ENCODE data around the gene MYO15B.

Gene MYO15B

DNA sequence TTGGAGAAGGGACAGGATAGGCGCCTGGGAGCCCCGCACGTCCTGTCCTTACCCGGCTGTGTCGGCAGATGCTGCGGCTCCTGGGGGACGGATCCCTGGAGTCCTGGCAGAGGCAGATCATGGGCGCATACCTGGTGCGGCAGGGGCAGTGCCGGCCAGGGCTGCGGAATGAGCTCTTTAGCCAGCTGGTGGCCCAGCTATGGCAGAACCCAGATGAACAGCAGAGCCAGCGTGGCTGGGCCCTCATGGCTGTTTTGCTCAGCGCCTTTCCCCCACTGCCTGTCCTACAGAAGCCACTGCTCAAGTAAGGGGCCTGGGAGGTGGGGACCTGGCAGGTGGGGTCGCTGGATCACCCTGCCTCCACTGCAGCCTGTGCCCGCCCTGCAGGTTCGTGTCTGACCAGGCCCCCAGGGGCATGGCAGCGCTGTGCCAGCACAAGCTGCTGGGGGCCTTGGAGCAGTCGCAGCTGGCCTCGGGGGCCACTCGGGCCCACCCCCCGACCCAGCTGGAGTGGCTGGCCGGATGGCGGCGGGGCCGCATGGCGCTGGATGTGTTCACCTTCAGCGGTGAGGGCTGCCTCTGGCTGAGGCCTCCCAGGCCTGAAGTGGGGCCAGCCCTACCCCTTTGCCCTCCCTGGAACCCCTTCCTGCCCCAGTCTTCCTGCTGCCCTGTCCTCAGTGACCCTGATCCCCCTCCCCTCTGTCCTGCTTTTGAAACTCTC lies 25.5 kb downstream of the MYO15B start:
- TF ChIP-seq, protein P1, sequence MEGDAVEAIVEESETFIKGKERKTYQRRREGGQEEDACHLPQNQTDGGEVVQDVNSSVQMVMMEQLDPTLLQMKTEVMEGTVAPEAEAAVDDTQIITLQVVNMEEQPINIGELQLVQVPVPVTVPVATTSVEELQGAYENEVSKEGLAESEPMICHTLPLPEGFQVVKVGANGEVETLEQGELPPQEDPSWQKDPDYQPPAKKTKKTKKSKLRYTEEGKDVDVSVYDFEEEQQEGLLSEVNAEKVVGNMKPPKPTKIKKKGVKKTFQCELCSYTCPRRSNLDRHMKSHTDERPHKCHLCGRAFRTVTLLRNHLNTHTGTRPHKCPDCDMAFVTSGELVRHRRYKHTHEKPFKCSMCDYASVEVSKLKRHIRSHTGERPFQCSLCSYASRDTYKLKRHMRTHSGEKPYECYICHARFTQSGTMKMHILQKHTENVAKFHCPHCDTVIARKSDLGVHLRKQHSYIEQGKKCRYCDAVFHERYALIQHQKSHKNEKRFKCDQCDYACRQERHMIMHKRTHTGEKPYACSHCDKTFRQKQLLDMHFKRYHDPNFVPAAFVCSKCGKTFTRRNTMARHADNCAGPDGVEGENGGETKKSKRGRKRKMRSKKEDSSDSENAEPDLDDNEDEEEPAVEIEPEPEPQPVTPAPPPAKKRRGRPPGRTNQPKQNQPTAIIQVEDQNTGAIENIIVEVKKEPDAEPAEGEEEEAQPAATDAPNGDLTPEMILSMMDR (IDR thresholded peaks at IDR 0.05; ENCODE audit: low read length, missing control alignments): no peak
- H3K4me3 ChIP-seq (replicated peaks; ENCODE audit: low read depth, low read length): no peak overlapping the region
- DNase-seq (ENCODE audit: low read depth): no peak

DNA sequence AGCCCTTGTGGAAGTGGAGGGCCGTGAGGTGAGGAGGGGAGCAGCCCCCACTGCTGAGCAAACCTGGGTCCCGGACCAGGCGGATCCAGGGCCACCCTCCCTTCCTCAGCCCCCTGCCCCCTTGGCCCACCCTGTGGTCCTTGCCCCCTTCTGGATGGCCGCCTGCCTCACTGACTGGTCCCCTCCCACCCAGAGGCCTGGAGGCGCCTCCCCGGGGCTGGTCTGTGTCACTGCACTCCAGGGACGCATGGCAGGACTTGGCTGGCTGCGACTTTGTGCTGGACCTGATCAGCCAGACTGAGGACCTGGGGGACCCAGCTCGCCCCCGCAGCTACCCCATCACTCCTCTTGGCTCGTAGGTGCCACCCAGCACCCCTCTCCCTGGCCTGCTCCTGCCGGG lies 26.4 kb downstream of the MYO15B start:
- H3K4me3 ChIP-seq (replicated peaks; ENCODE audit: low read depth, low read length): no peak overlapping the region
- no peak for DNase-seq (ENCODE audit: low read depth)
- TF ChIP-seq, protein P1 (IDR thresholded peaks at IDR 0.05; ENCODE audit: low read length, missing control alignments): no peak

DNA sequence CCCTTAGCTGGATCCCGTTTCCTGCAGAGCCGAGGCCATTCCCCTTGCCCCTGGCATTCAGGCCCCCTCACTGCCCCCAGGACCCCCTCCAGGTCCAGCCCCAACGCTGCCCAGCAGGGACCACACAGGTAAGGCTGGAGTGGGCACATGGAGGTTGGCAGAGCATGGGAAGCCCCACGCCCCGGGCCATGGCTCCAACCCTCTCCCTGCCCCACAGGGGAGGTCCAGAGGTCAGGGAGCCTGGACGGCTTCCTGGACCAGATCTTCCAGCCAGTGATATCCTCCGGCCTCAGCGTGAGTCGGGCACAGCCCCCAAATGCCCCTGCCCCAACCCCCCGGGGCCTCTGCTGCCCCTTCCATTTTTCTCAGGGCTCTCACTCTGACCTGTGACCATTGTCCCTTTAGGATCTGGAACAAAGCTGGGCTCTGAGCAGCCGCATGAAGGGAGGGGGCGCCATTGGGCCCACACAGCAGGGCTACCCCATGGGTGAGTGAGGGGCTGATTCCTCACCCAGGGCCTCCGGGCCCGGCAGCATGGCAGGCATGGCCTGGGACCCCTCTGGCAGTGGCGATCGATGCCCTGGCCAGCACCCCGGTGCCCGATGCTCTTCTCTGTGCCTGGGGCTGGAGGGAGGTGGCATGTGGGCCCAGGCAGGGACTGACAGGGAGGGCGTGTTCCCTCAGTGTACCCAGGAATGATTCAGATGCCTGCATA lies 27.1 kb downstream of the MYO15B start:
- no peak for DNase-seq (ENCODE audit: low read depth)
- TF ChIP-seq, protein P1 (IDR thresholded peaks at IDR 0.05; ENCODE audit: low read length, missing control alignments): no peak
- H3K4me3 ChIP-seq (replicated peaks; ENCODE audit: low read depth, low read length): no peak overlapping the region

DNA sequence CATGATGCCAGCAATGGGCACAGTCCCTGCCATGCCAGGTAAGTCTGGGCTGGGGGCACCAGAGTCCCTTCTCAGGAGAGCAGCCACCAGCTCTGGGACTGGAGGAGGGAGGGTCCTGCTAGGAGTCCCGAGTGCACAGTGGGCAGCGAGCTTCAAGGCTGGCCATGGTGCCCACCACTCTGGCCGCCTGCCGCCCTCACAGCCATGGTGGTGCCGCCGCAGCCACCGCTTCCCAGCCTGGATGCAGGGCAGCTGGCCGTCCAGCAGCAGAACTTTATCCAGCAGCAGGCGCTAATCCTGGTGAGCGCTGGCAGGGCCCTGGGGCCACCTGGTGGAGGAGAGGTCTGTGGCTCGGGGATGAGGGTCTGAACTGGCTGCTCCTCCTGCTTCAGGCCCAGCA lies 27.7 kb downstream of the MYO15B start:
- no peak for DNase-seq (ENCODE audit: low read depth)
- no peak overlapping the region for H3K4me3 ChIP-seq (replicated peaks; ENCODE audit: low read depth, low read length)
- TF ChIP-seq, protein P1 (IDR thresholded peaks at IDR 0.05; ENCODE audit: low read length, missing control alignments): no peak

DNA sequence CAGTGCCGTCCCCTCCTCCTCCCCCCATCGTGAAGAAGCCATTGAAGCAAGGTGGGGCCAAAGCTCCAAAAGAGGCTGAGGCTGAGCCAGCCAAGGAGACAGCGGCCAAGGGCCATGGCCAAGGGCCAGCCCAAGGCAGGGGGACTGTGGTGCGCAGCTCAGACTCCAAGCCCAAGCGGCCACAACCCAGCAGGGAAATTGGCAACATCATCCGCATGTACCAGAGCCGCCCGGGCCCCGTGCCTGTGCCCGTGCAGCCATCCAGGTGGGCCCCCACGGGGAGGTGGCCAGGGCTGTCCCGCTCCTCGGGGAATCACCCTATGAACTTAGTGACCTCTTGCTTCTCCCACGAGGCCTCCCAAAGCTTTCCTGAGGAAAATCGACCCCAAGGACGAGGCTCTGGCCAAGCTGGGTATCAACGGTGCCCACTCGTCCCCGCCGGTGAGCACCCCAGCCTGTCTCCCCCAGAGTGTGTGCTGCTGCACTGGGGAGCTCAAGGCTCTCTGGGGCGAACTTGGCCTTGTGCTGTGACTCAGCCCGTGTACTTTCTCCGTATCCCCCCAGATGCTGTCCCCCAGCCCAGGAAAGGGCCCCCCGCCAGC lies 29.0 kb downstream of the MYO15B start:
- TF ChIP-seq, protein P1 (IDR thresholded peaks at IDR 0.05; ENCODE audit: low read length, missing control alignments): no peak
- H3K4me3 ChIP-seq (replicated peaks; ENCODE audit: low read depth, low read length): no peak overlapping the region
- no peak for DNase-seq (ENCODE audit: low read depth)

GRCh38 chr17:75617218-75617617 lies 29.6 kb downstream of the MYO15B start:
- no peak for DNase-seq (ENCODE audit: low read depth)
- no peak overlapping the region for H3K4me3 ChIP-seq (replicated peaks; ENCODE audit: low read depth, low read length)
- TF ChIP-seq, protein P1 (IDR thresholded peaks at IDR 0.05; ENCODE audit: low read length, missing control alignments): no peak

All from fibroblast of pulmonary artery (primary cell).